BE2C (cell line): ENCODE measurements around the gene POLR2A.
"Not testable (repeated sequence)": the region's sequence is repeated elsewhere in the genome, so short reads cannot be mapped to it uniquely, and the experiment has no call there.

Source experiments
- DNase-seq: peaks from one replicate; pipeline ENCODE4 v3.0.0-alpha.2; 2020
- H3K27me3 ChIP-seq: fragments of 250-450 bp; sonication (Bioruptor Pico); 2 replicates; pipeline ENCODE4 v1.5.1; 2020; ENCODE audit warnings: mild to moderate bottlenecking
- H3K36me3 ChIP-seq: fragments of 250-450 bp; sonication (Bioruptor Pico); 2 replicates; pipeline ENCODE4 v1.5.1; 2020; ENCODE audit warnings: mild to moderate bottlenecking
- H3K4me1 ChIP-seq: fragments of 250-450 bp; sonication (Bioruptor Pico); 2 replicates; pipeline ENCODE4 v1.5.1; 2020
- H3K4me3 ChIP-seq: 2 replicates; pipeline ENCODE4 v1.5.1; 2011; ENCODE audit warnings: low read depth, low read length
- H3K9me3 ChIP-seq: fragments of 250-450 bp; sonication (Bioruptor Pico); 2 replicates; pipeline ENCODE4 v1.5.1; 2020
- CTCF ChIP-seq: IDR thresholded peaks from 2 replicates; pipeline ENCODE4 v1.5.1; 2012; ENCODE audit warnings: mild to moderate bottlenecking, low read depth, low read length

The POLR2A gene

GRCh38 chr17:7471729-7472128 is 12.4 kb upstream of the POLR2A start:
- Histone ChIP-seq H3K9me3 (no peaks in the 10 kb centered on the region), H3K36me3 (no peaks in the 10 kb centered on the region)

GRCh38 chr17:7474767-7475166 is 9.4 kb upstream of the POLR2A start:
- H3K4me3 ChIP-seq, H3K4me1 ChIP-seq: not testable (repeated sequence)

More at GRCh38 chr17:7471729-7472128, 12.4 kb upstream of the POLR2A start:
- no peak for TF ChIP-seq CTCF
- Histone ChIP-seq H3K4me3 (no peak overlapping the region), H3K4me1 (no peaks in the 10 kb centered on the region), H3K27me3 (no peaks in the 10 kb centered on the region)
- no peak for DNase-seq

GRCh38 chr17:7475764-7476422 is 8.3 kb upstream of the POLR2A start:
- no peaks in the 10 kb centered on the region for H3K9me3 ChIP-seq
- TF ChIP-seq CTCF, result no peak
- H3K4me3 ChIP-seq, result no peak overlapping the region
- H3K36me3 ChIP-seq, result no peaks in the 10 kb centered on the region
- H3K27me3 ChIP-seq, result no peaks in the 10 kb centered on the region
- no peak for DNase-seq
- no peaks in the 10 kb centered on the region for H3K4me1 ChIP-seq

More at GRCh38 chr17:7474767-7475166, 9.4 kb upstream of the POLR2A start:
- H3K36me3 ChIP-seq, H3K9me3 ChIP-seq, DNase-seq, H3K27me3 ChIP-seq: not testable (repeated sequence)

- Histone ChIP-seq H3K4me3 (no peak overlapping the region), H3K36me3 (no peaks in the 10 kb centered on the region), H3K27me3 (no peaks in the 10 kb centered on the region), H3K4me1 (no peaks in the 10 kb centered on the region), H3K9me3 (no peaks in the 10 kb centered on the region)
- TF ChIP-seq CTCF, result no peak
- no peak for DNase-seq
Observed at GRCh38 chr17:7476494-7476893, 7.7 kb upstream of the POLR2A start.

GRCh38 chr17:7476951-7477350 is 7.2 kb upstream of the POLR2A start:
- no peaks in the 10 kb centered on the region for H3K27me3 ChIP-seq
- TF ChIP-seq CTCF, result no peak
- H3K36me3 ChIP-seq, result no peaks in the 10 kb centered on the region
- H3K4me1 ChIP-seq, result no peaks in the 10 kb centered on the region
- no peaks in the 10 kb centered on the region for H3K9me3 ChIP-seq
- no peak overlapping the region for H3K4me3 ChIP-seq
- no peak for DNase-seq

GRCh38 chr17:7477392-7478275 is 6.5 kb upstream of the POLR2A start:
- H3K27me3 ChIP-seq, result no peaks in the 10 kb centered on the region
- no peak overlapping the region for H3K4me3 ChIP-seq
- TF ChIP-seq CTCF, result no peak
- no peaks in the 10 kb centered on the region for H3K9me3 ChIP-seq
- H3K36me3 ChIP-seq, result no peaks in the 10 kb centered on the region
- H3K4me1 ChIP-seq, result no peaks in the 10 kb centered on the region
- DNase-seq, result no peak
